HPDE6-E6E7 (cell line): Measurements from ENCODE around the gene RHBDL1.
A peak's percentile ranks its signal among the peaks of the same experiment; 100 is the strongest.

Source experiments
- DNase-seq: peaks from one replicate; pipeline ENCODE4 v3.0.0; 2011; ENCODE audit warnings: missing footprints; ENCODE audit errors: extremely low spot score

The RHBDL1 gene

GRCh38 chr16:674968-675883 lies at the start of gene RHBDL1:
Gene RHBDL1 (plus strand): TSS chr16:675671. CDS start chr16:675791, 120 bp downstream.
- no peak for DNase-seq

- DNase-seq, result no peak
These were observed 49.3 kb upstream of the RHBDL1 start for GRCh38 chr16:625977-626765.

- peak; percentile 96 for DNase-seq
These were observed 48.6 kb upstream of the RHBDL1 start for GRCh38 chr16:626787-627453.

GRCh38 chr16:627454-628239 lies 47.8 kb upstream of the RHBDL1 start:
- no peak for DNase-seq

- DNase-seq, result no peak
These were observed 47.0 kb upstream of the RHBDL1 start for GRCh38 chr16:628321-629061.

GRCh38 chr16:629185-629832 lies 46.2 kb upstream of the RHBDL1 start:
- no peak for DNase-seq

- DNase-seq, result no peak
These were observed 45.6 kb upstream of the RHBDL1 start for GRCh38 chr16:629833-630248.

- DNase-seq, result no peak
These were observed 45.1 kb upstream of the RHBDL1 start for GRCh38 chr16:630249-630814.

- no peak for DNase-seq
These were observed 44.6 kb upstream of the RHBDL1 start, which contains the start of gene WFIKKN1 for GRCh38 chr16:630815-631405. Gene WFIKKN1 (plus strand): TSS chr16:630985. CDS start chr16:631254, 269 bp downstream.

GRCh38 chr16:631808-632358 lies 43.6 kb upstream of the RHBDL1 start:
- no peak for DNase-seq

GRCh38 chr16:632486-633335 lies 42.8 kb upstream of the RHBDL1 start:
- DNase-seq, result no peak

- DNase-seq, result no peak
These were observed 42.0 kb upstream of the RHBDL1 start for GRCh38 chr16:633336-634050.

GRCh38 chr16:634051-634670 lies 41.3 kb upstream of the RHBDL1 start:
- no peak for DNase-seq

GRCh38 chr16:634996-635395 lies 40.5 kb upstream of the RHBDL1 start:
- no peak for DNase-seq

- DNase-seq, result no peak
These were observed 39.8 kb upstream of the RHBDL1 start for GRCh38 chr16:635573-636205.
